Skin epidermis (tissue), 12 donors: Measurements from ENCODE around the gene CHST9.
A peak's percentile ranks its signal among the peaks of the same experiment; 100 is the strongest.
"Not testable (repeated sequence)": the region's sequence is repeated elsewhere in the genome, so short reads cannot be mapped to it uniquely, and the experiment has no call there.

Experiments
- H3K27ac ChIP-seq, 21 experiments: fragments of 200-600 bp; sonication (generic) in 11 of 21; one replicate each; pipeline ENCODE4 v1.5.0; 2020; ENCODE audit warnings: mild to moderate bottlenecking in 3 of 21, inconsistent platforms in 2 of 21, moderate library complexity in 2 of 21
- H3K4me3 ChIP-seq, 7 experiments: fragments of 200-600 bp; sonication (generic) in 2 of 7; one replicate each; pipeline ENCODE4 v1.5.0; 2020; ENCODE audit warnings: inconsistent platforms in 2 of 7, mild to moderate bottlenecking in 2 of 7, moderate library complexity in 1 of 7

The CHST9 gene, protein sequence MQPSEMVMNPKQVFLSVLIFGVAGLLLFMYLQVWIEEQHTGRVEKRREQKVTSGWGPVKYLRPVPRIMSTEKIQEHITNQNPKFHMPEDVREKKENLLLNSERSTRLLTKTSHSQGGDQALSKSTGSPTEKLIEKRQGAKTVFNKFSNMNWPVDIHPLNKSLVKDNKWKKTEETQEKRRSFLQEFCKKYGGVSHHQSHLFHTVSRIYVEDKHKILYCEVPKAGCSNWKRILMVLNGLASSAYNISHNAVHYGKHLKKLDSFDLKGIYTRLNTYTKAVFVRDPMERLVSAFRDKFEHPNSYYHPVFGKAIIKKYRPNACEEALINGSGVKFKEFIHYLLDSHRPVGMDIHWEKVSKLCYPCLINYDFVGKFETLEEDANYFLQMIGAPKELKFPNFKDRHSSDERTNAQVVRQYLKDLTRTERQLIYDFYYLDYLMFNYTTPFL

GRCh38 chr18:27185025-27185763 is at the start of gene CHST9:
CHST9 (minus strand) TSS chr18:27185308; CDS start chr18:27142809, 42,499 bp downstream.
- Histone ChIP-seq H3K4me3 (peak within 1 kb of the TSS in 4 of 7 experiments; percentile 12 to 43 (median 21)), H3K27ac (no peak within 1 kb of the TSS)

DNA sequence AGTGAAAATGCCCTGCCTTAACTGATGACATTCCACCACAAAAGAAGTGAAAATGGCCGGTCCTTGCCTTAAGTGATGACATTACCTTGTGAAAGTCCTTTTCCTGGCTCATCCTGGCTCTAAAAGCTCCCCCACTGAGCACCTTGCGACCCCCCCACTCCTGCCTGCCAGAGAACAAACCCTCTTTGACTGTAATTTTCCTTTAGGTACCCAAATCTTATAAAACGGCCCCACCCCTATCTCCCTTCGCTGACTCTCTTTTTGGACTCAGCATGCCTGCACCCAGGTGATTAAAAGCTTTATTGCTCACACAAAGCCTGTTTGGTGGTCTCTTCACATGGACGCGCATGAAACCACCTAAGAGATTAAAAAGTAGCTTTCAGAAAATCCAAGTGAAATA is 47.2 kb upstream of the CHST9 start:
- not testable (repeated sequence) for H3K4me3 ChIP-seq, H3K27ac ChIP-seq

DNA sequence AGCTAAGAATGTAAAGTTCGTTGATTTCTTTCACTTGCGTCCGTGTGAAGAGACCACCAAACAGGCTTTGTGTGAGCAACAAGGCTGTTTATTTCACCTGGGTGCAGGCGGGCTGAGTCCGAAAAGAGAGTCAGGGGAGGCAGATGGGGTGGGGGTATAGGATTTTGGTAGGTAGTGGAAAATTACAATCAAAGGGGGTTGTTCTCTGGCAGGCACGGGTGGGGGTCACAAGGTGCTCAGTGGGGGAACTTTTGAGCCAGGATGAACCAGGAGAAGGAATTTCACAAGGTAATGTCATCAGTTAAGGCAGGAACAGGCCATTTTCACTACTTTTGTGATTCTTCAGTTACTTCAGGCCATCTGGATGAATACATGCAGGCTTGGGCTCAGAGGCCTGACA is 46.6 kb upstream of the CHST9 start:
- H3K27ac ChIP-seq, H3K4me3 ChIP-seq: not testable (repeated sequence)

GRCh38 chr18:27231221-27231620 is 46.1 kb upstream of the CHST9 start:
- not testable (repeated sequence) for H3K4me3 ChIP-seq, H3K27ac ChIP-seq

DNA sequence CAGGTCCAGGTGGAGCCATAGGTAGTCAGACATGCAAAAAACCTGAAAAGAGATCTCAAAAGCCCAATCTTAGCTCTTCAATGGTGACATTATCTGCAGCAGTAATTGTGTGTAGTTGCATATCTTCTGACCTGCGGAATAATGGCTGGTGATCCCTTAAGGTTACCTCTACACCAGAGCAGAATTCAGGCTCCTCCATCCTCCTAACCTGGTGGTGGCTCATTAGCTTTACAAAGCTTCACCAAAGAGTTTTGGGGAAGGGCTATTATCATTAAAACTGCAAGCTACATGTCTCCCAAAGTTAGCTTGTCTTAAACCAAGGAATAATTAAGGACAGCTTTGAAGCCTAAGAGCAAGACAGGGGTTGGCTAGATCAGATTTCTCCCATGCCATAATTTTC is 42.6 kb upstream of the CHST9 start:
- Histone ChIP-seq H3K4me3 (no peak overlapping the region), H3K27ac (no peak overlapping the region)

GRCh38 chr18:27226556-27227075 is 41.5 kb upstream of the CHST9 start:
- H3K27ac ChIP-seq = no peak overlapping the region
- no peak overlapping the region for H3K4me3 ChIP-seq

- no peak overlapping the region for H3K27ac ChIP-seq
- H3K4me3 ChIP-seq = no peak overlapping the region
These were observed 40.9 kb upstream of the CHST9 start for GRCh38 chr18:27225947-27226481.

DNA sequence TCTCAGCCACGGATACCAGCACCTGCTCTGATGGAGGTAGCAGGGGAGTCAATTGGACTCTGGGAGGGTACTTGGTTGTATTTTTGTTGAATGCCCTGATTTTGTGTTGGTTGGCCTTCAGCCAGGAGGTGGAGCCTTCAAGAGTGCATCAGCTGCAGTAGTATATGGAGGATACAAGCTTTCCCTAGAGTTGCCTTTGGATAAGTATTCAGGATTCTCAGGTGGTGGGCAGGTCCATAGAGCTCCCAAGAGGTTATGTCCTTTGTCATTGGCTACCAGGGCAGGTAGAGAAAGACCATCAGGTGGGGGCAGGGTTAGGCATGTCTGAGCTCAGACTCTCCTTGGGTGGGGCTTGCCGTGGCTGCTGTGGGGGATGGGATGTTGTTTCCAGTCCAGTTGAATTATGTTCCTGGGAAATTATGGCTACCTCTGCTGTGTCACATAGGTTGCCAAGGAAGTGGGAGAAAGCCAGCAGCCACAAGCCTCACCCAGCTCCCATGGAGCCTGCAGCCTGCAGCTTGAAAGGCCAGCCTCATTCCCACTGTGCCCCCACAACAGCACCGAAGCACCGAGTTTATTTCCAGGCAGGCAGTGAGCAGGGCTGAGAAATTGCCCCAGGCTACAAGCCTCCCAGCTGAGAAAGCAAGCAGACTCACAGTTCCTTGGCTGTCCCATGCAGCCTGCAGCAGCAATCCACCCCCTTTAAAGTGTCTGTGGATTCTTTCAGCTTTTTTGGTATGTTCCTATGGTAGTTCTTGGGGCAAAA is 38.6 kb upstream of the CHST9 start:
- Histone ChIP-seq H3K27ac (no peak overlapping the region), H3K4me3 (no peak overlapping the region)

DNA sequence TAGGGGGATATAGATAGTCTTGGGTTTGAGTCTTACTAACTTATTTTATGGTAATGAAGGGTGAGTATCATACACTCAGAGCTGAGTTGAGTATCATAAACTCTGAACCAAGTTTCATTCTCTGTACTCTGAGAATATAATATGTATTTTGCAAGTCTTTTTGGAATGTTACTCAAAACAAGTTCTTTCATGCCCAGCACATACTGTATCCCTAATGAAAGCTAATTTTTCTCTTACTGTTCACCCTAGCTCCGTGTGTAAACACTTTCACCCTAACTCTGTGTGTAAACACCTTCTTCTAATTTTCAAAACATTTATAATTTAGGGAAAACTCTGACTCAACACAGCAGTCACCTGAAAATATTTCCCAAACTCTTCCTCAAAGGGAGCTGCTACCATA is 29.7 kb upstream of the CHST9 start:
- H3K27ac ChIP-seq = no peak overlapping the region
- no peak overlapping the region for H3K4me3 ChIP-seq

GRCh38 chr18:27213123-27213717 is 28.1 kb upstream of the CHST9 start:
- Histone ChIP-seq H3K27ac (no peak overlapping the region), H3K4me3 (no peak overlapping the region)

GRCh38 chr18:27211569-27211968 is 26.5 kb upstream of the CHST9 start:
- H3K27ac ChIP-seq = no peak overlapping the region

GRCh38 chr18:27206411-27206810 is 21.3 kb upstream of the CHST9 start:
- H3K4me3 ChIP-seq = no peak overlapping the region
- no peak overlapping the region for H3K27ac ChIP-seq

More at GRCh38 chr18:27211569-27211968, 26.5 kb upstream of the CHST9 start:
- H3K4me3 ChIP-seq = no peak overlapping the region

GRCh38 chr18:27202741-27203140 is 17.6 kb upstream of the CHST9 start:
- H3K4me3 ChIP-seq = no peak overlapping the region
- H3K27ac ChIP-seq = no peak overlapping the region

- Histone ChIP-seq H3K4me3 (no peak overlapping the region), H3K27ac (no peak overlapping the region)
These were observed 12.9 kb upstream of the CHST9 start for GRCh38 chr18:27198036-27198435.

DNA sequence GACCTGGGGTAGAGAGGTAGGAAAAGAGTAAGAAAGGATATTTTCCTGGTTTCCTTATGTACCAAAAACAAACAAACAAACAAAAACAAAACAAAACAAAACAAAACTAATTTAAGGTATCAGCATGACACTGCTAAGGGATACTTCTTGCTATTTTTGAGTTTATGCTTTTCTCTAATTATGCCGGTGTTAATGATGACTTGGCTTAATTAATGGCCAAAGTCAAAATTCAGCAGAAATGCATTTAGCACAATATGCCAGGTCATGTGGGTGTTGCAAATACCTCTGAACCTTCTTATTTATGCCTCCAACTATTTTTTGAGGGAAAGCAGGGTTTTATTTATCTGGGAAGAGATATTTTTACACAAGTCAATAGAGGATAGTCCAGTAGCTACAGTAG is 3.2 kb upstream of the CHST9 start:
- no peak overlapping the region for H3K27ac ChIP-seq
- H3K4me3 ChIP-seq = no peak overlapping the region

GRCh38 chr18:27185897-27186296 is 789 bp upstream of the CHST9 start:
- no peak overlapping the region for H3K4me3 ChIP-seq
- no peak overlapping the region for H3K27ac ChIP-seq

- H3K4me3 ChIP-seq = peak overlapping the region in 4 of 7 experiments; percentile 12 to 43 (median 21)
- no peak overlapping the region for H3K27ac ChIP-seq
These were observed 738 bp downstream of the CHST9 start for GRCh38 chr18:27184115-27185024.

DNA sequence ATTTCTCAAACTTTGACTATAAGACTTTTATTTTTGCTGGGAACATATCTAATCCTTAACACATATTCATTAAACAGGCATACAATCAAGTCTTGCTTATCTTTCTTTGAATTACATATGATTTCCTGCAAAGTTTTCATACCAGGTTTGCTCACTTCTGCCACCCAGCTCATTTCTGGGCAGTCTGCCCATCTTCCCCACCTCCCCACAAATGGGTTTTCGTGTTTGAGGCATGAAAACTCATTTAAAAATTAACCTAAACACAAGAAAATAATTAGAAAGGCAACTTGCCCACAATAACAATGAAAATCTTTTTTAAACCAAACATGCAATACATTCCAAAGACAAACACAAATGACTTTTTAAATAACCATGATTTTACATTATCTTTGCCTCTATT is 3.4 kb downstream of the CHST9 start:
- Histone ChIP-seq H3K4me3 (no peak overlapping the region), H3K27ac (no peak overlapping the region)
